NCI-H82 treated with DMSO at 0.1 percent for 48 hours (cell line): ENCODE measurements around the gene SPINT4.
A peak's percentile ranks its signal among the peaks of the same experiment; 100 is the strongest.
"Not testable (repeated sequence)": the region's sequence is repeated elsewhere in the genome, so short reads cannot be mapped to it uniquely, and the experiment has no call there.

Experiments used
- DNase-seq: peaks from one replicate; lab custom pipeline; 2025; ENCODE audit not compliant: unreplicated experiment; lab: John Stamatoyannopoulos, UW

Gene SPINT4

DNA sequence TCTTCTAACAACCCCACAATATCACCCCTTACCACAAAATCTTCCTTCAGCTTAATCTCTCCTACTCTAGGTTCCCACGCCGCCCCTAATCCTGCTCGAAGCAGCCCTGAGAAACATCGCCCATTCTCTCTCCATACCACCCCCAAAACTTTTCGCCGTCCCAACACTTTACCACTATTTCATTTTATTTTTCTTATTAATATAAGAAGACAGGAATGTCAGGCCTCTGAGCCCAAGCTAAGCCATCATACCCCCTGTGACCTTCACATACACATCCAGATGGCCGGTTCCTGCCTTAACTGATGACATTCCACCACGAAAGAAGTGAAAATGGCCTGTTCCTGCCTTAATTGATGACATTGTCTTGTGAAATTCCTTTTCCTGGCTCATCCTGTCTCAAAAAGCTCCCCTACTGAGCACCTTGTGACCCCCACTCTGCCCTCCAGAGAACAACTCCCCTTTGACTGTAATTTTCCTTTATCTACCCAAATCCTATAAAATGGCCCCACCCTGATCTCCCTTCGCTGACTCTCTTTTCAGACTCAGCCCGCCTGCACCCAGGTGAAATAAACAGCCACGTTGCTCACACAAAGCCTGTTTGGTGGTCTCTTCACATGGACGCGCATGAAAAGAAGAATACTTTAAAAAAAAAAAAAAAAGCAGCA is 42.6 kb downstream of the SPINT4 start:
- not testable (repeated sequence) for DNase-seq

DNA sequence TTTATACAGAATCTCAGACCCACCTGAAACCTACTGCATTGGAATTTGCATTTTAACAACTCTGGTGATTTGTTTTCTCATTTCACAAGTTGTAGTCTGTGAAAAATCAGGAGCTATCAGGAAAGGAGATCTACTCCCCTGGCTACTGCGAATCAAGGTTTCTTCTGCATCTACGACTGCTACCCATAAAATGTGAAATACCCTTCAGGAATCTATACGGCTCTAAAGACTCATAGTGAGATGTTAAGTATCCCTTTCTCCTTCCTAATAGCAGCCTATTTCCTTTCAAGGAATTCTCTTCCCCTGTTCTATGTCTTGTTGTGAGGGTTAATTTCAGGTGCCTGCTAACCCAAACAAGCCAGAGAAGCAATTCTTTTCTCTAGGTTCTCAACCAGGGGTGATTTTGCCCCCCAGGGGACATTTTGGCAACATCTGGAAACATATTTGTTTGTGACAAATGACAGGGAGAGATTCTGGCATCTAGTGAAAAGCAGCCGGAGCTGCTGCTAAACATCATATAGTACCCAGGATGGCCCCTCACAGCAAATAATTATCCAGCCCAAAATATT is 43.2 kb downstream of the SPINT4 start:
- no peak for DNase-seq

DNA sequence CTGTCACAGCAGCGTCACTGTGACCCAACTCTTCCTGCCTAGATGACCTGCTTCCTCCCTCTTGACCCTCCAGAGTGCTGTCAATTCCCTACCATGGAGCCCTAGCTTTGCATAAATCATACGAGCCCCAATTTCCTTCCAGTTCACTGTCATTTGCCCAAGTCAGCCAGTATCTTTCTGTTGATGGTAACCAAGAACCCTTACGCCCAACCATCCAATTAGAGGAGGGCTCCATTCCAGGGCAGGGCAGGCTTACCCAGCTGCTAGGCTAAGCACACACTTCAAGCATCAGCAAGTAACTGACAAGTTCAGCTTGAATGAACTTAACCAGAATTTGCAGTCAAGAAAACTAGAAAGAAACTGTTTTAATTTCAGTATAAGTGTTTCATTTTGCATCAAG is 43.8 kb downstream of the SPINT4 start:
- DNase-seq, result no peak

DNA sequence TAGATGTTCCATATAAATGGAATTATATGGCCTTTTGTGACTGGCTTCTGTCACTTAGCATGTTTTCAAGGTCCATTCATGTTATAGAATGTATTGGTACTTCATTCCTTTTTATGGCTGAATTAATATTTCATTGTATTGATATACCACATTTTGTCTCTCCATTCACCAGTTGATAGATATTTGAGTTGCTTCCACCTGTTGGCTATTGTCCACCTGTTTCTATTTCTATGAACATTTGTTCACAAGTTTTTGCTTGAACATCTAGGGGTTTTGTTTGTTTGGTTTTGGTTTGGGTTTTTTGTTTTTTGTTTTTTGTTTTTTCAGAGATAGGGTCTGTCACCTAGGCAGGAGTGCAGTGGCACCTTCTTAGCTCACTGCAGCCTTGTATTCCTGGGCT is 46.3 kb downstream of the SPINT4 start:
- DNase-seq, result no peak

DNA sequence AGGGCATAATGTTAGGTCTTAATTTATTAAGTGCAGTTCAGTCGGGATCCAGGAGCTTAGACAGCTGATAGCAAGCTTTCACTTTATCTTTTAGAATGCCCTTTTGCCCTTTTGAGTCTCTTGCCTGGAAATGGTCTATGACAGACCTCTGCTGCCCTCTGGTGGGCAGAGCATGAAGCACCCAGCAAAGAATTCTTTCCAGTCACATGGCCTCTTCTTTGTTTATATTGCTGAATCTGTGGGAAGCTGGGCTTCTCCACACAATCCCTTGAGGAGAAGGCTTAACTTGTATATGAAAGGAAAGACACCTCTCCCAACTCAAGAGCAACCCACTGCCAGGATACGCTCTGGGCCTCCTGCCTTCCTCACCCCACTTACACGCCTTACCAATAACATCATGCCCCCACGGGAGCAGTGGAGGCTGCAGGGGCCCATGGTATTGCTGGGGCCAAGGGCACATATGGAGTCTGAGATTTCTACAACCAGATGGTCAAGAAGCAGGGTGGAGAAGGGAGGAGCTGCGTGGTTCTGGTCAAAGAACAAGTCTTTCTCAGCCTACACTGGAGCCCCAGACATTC is 49.1 kb downstream of the SPINT4 start:
- peak; percentile 92 for DNase-seq

DNA sequence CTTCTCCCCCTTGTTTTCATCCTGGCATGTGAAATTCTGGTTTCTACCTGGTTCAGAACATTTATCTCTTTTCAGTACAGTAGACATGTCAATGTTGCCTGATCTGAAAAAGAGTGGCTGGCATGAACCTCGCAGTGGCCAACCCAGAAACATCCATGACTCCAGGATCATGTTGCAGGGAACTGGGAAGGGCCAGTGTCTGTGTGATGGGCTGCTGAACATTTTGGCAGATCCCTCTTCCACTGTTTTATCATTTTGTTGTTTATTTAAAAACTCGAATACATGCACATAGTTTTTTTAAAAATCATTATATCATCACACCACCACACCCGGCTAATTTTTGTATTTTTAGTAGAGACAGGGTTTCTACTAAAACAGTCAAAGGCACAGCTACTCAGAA is 50.5 kb downstream of the SPINT4 start:
- DNase-seq, result no peak

DNA sequence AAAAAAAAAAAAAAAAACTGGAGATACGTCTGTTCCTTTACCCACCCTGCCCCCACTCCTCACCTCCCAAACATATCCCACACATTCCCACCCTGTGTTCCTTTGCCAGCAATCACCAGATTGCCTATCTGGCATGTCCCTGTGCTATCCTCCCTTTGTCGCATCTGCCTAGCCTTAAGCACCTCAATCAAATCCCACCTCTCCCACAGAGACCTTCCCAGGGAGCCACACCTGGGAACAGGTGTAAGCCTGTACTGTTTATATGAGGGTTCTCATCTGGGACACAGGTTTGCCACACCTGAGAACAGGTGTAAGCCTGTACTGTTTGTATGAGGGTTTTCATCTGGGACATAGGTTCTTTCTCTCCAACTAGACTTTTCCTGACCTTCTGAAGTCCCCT is 52.8 kb downstream of the SPINT4 start:
- DNase-seq, result no peak

DNA sequence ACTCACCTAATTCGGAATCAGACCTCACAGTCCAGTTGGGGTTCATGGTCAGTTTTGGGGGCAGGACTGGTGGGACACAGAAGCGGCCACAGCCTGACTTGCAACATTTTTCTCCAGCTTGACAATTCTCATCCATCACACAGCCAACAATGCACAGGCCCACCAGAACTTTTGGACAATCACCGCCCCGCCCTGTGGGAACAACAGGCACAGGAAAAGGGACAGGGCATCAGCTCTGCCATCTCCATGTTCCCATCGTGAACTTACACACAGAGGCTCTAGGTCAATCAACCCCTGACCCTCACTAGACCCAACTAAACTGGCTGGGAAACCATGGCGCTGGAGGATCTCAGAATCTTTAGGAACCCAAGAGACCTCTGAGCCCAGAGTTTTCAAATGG is 53.3 kb downstream of the SPINT4 start:
- no peak for DNase-seq
